Measurements from ENCODE around the gene PLA2R1.
A peak's percentile ranks its signal among the peaks of the same experiment; 100 is the strongest.

Gene PLA2R1

DNA sequence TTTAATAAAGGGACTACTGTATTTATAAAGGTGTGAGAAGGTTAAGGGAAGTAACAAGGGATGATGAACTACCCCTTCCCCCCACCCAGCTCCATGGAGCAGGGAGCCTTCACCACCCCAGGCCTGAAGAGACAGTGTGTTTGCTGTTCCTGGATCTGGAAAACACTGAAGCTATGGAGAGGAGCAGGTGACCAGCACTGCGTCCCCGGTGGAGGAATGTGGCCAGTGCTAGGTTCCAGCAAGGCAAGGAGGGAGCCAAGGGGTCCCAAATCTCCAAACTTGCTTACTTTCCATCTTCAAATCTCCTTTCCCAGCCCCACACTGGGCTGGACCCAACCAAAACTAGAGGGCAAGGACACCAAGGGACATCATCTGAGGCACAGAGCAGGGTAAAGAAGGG, 135.7 kb downstream of the PLA2R1 start:
- H4K20me1 ChIP-seq (ENCODE audit: insufficient read depth, low read length, poor library complexity, severe bottlenecking): no peaks in the 10 kb centered on the region
- no peak overlapping the region for H3K9ac ChIP-seq (ENCODE audit: low read depth, low read length, poor library complexity, severe bottlenecking)
- no peaks in the 10 kb centered on the region for H3K9me2 ChIP-seq (replicated peaks; ENCODE audit: low read depth, low read length)
- no peaks in the 10 kb centered on the region for H3K4me1 ChIP-seq (ENCODE audit: insufficient read depth, low read length, poor library complexity, severe bottlenecking)
- no peaks in the 10 kb centered on the region for H3K9me3 ChIP-seq (ENCODE audit: insufficient read depth, low read depth, low read length)
- TF ChIP-seq, protein P1, sequence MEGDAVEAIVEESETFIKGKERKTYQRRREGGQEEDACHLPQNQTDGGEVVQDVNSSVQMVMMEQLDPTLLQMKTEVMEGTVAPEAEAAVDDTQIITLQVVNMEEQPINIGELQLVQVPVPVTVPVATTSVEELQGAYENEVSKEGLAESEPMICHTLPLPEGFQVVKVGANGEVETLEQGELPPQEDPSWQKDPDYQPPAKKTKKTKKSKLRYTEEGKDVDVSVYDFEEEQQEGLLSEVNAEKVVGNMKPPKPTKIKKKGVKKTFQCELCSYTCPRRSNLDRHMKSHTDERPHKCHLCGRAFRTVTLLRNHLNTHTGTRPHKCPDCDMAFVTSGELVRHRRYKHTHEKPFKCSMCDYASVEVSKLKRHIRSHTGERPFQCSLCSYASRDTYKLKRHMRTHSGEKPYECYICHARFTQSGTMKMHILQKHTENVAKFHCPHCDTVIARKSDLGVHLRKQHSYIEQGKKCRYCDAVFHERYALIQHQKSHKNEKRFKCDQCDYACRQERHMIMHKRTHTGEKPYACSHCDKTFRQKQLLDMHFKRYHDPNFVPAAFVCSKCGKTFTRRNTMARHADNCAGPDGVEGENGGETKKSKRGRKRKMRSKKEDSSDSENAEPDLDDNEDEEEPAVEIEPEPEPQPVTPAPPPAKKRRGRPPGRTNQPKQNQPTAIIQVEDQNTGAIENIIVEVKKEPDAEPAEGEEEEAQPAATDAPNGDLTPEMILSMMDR (conservative IDR thresholded peaks at IDR 0.05; ENCODE audit: low read length): no peak
- no peak for TF ChIP-seq EZH2phosphoT487 (IDR thresholded peaks at IDR 0.05; ENCODE audit: borderline replicate concordance)
- H3K4me3 ChIP-seq (ENCODE audit: low read length, poor library complexity, severe bottlenecking): no peak overlapping the region
- H3K36me3 ChIP-seq (ENCODE audit: insufficient read depth, low read length): no peaks in the 10 kb centered on the region
- no peaks in the 10 kb centered on the region for H3F3A ChIP-seq (ENCODE audit: low read depth)
- H2AFZ ChIP-seq (ENCODE audit: low read length): no peak overlapping the region
- H3K27me3 ChIP-seq (ENCODE audit: insufficient read depth, low read length, poor library complexity, severe bottlenecking): no peaks in the 10 kb centered on the region
- no peaks in the 10 kb centered on the region for H3K79me2 ChIP-seq (ENCODE audit: insufficient read depth, low read length)
- no peak overlapping the region for H3K4me2 ChIP-seq (ENCODE audit: low read depth, low read length, poor library complexity, severe bottlenecking)

DNA sequence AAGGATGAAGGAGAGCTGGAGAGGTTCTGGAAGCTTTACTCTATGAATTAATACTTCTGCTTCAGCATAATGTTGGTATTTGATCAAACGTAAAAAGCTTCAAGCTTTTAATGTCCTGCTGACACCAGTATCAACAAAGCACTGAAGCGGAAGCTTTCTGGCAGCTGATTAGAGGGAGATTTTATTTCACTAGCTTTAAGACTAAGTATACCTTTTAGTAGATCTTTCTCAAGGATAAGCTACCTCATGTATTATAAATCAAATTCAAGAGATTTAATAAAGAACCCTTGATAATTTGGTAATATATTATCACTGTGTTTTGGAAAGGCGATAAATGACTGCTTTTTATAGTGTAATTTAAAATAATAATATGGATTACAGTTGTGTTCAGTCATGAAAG, 136.4 kb downstream of the PLA2R1 start:
- no peaks in the 10 kb centered on the region for H3K27me3 ChIP-seq (ENCODE audit: insufficient read depth, low read length, poor library complexity, severe bottlenecking)

GRCh38 chr2:159922563-159922962, 139.9 kb downstream of the PLA2R1 start:
- Histone ChIP-seq H3K79me2 (ENCODE audit: insufficient read depth, low read length) (no peaks in the 10 kb centered on the region), H3K9me3 (ENCODE audit: insufficient read depth, low read depth, low read length) (no peaks in the 10 kb centered on the region), H3K9me2 (replicated peaks; ENCODE audit: low read depth, low read length) (no peaks in the 10 kb centered on the region), H3K4me1 (ENCODE audit: insufficient read depth, low read length, poor library complexity, severe bottlenecking) (no peaks in the 10 kb centered on the region), H3K4me3 (ENCODE audit: low read length, poor library complexity, severe bottlenecking) (no peak overlapping the region), H3K4me2 (ENCODE audit: low read depth, low read length, poor library complexity, severe bottlenecking) (no peak overlapping the region), H3K27me3 (ENCODE audit: insufficient read depth, low read length, poor library complexity, severe bottlenecking) (no peaks in the 10 kb centered on the region), H2AFZ (ENCODE audit: low read length) (0 out of 2 replicates have a peak overlapping the region, but pooled peaks have one; percentile 33), H3K9ac (ENCODE audit: low read depth, low read length, poor library complexity, severe bottlenecking) (no peak overlapping the region), H3K36me3 (ENCODE audit: insufficient read depth, low read length) (no peaks in the 10 kb centered on the region), H3F3A (ENCODE audit: low read depth) (no peaks in the 10 kb centered on the region), H4K20me1 (ENCODE audit: insufficient read depth, low read length, poor library complexity, severe bottlenecking) (no peaks in the 10 kb centered on the region)
- TF ChIP-seq EZH2phosphoT487 (IDR thresholded peaks at IDR 0.05; ENCODE audit: borderline replicate concordance): no peak
- TF ChIP-seq, protein P1 (conservative IDR thresholded peaks at IDR 0.05; ENCODE audit: low read length): no peak

More for the DNA sequence above, 136.4 kb downstream of the PLA2R1 start:
- H2AFZ ChIP-seq (ENCODE audit: low read length): no peak overlapping the region
- no peaks in the 10 kb centered on the region for H3K9me2 ChIP-seq (replicated peaks; ENCODE audit: low read depth, low read length)
- H3K79me2 ChIP-seq (ENCODE audit: insufficient read depth, low read length): no peaks in the 10 kb centered on the region
- TF ChIP-seq EZH2phosphoT487 (IDR thresholded peaks at IDR 0.05; ENCODE audit: borderline replicate concordance): no peak
- TF ChIP-seq, protein P1 (conservative IDR thresholded peaks at IDR 0.05; ENCODE audit: low read length): no peak
- H3K36me3 ChIP-seq (ENCODE audit: insufficient read depth, low read length): no peaks in the 10 kb centered on the region
- H4K20me1 ChIP-seq (ENCODE audit: insufficient read depth, low read length, poor library complexity, severe bottlenecking): no peaks in the 10 kb centered on the region
- H3K9ac ChIP-seq (ENCODE audit: low read depth, low read length, poor library complexity, severe bottlenecking): no peak overlapping the region
- no peaks in the 10 kb centered on the region for H3K4me1 ChIP-seq (ENCODE audit: insufficient read depth, low read length, poor library complexity, severe bottlenecking)
- no peaks in the 10 kb centered on the region for H3F3A ChIP-seq (ENCODE audit: low read depth)
- no peak overlapping the region for H3K4me2 ChIP-seq (ENCODE audit: low read depth, low read length, poor library complexity, severe bottlenecking)
- H3K9me3 ChIP-seq (ENCODE audit: insufficient read depth, low read depth, low read length): no peaks in the 10 kb centered on the region
- no peak overlapping the region for H3K4me3 ChIP-seq (ENCODE audit: low read length, poor library complexity, severe bottlenecking)

Measured in Loucy (cell line).